ENCODE results near the gene RGMA. TPM values are rescaled to one million over a fixed set of nuclear protein-coding genes. Genes with fewer than 3 reads are reported as not detected.
"Not testable (repeated sequence)": the region's sequence is repeated elsewhere in the genome, so short reads cannot be mapped to it uniquely, and the experiment has no call there.

Gene RGMA
- total RNA-seq, 2 donors from 2014 or later, result 22.1 to 55.7 TPM

- Histone ChIP-seq H3K4me1 (ENCODE audit: control insufficient read depth in 1 of 2, low read depth in 2 of 2) (peaks cover 32 to 90% of the 10 kb centered on the region in 2 donors), H3K36me3 (peaks cover 4% of the 10 kb centered on the region), H3K4me3 (no peak overlapping the region), H3K9me3 (no peaks in the 10 kb centered on the region), H3K27me3 (replicated peaks; ENCODE audit: insufficient read depth) (no peaks in the 10 kb centered on the region), H3K27ac (peak overlapping the region; percentile 47 to 81)
- no peak for ATAC-seq (ENCODE audit: insufficient number of reproducible peaks, low FRiP score, low read depth)
- TF ChIP-seq CTCF (IDR thresholded peaks at IDR 0.05), result no peak
- no peak for DNase-seq (ENCODE audit: low spot score)
Observed at GRCh38 chr15:93066224-93066681, 22.8 kb downstream of the RGMA start.

GRCh38 chr15:93065641-93066045, 23.4 kb downstream of the RGMA start:
- TF ChIP-seq CTCF (IDR thresholded peaks at IDR 0.05), result no peak
- Histone ChIP-seq H3K9me3 (no peaks in the 10 kb centered on the region), H3K4me3 (no peak overlapping the region), H3K4me1 (ENCODE audit: control insufficient read depth in 1 of 2, low read depth in 2 of 2) (peaks cover 37 to 90% of the 10 kb centered on the region in 2 donors), H3K27me3 (replicated peaks; ENCODE audit: insufficient read depth) (no peaks in the 10 kb centered on the region), H3K36me3 (peaks cover 4% of the 10 kb centered on the region), H3K27ac (no peak overlapping the region)
- no peak for DNase-seq (ENCODE audit: low spot score)
- ATAC-seq (ENCODE audit: insufficient number of reproducible peaks, low FRiP score, low read depth), result no peak

- DNase-seq (ENCODE audit: low spot score) (no peak), ATAC-seq (ENCODE audit: insufficient number of reproducible peaks, low FRiP score, low read depth) (no peak)
- H3K4me3 ChIP-seq, result no peak overlapping the region
- peak overlapping the region; percentile 52 to 71 for H3K27ac ChIP-seq
- peaks cover 44 to 88% of the 10 kb centered on the region in 2 donors for H3K4me1 ChIP-seq (ENCODE audit: control insufficient read depth in 1 of 2, low read depth in 2 of 2)
- H3K36me3 ChIP-seq, result peaks cover 4% of the 10 kb centered on the region
- no peaks in the 10 kb centered on the region for H3K9me3 ChIP-seq
- TF ChIP-seq CTCF (IDR thresholded peaks at IDR 0.05), result no peak
- H3K27me3 ChIP-seq (replicated peaks; ENCODE audit: insufficient read depth), result no peaks in the 10 kb centered on the region
Observed at GRCh38 chr15:93063796-93064690, 25.0 kb downstream of the RGMA start.

- H3K27ac ChIP-seq, result peak overlapping the region; percentile 52 to 71
- DNase-seq (ENCODE audit: low spot score), result no peak
- H3K36me3 ChIP-seq, result peaks cover 6% of the 10 kb centered on the region
- H3K9me3 ChIP-seq, result no peaks in the 10 kb centered on the region
- no peak for TF ChIP-seq CTCF (IDR thresholded peaks at IDR 0.05)
- no peaks in the 10 kb centered on the region for H3K27me3 ChIP-seq (replicated peaks; ENCODE audit: insufficient read depth)
- no peak for ATAC-seq (ENCODE audit: insufficient number of reproducible peaks, low FRiP score, low read depth)
- peak overlapping the region; percentile 21 for H3K4me3 ChIP-seq
- H3K4me1 ChIP-seq (ENCODE audit: control insufficient read depth in 1 of 2, low read depth in 2 of 2), result peaks cover 43 to 82% of the 10 kb centered on the region in 2 donors
Observed at GRCh38 chr15:93063262-93063671, 25.7 kb downstream of the RGMA start.

- H3K36me3 ChIP-seq; H3K27me3 ChIP-seq (replicated peaks; ENCODE audit: insufficient read depth); H3K9me3 ChIP-seq; ATAC-seq (ENCODE audit: insufficient number of reproducible peaks, low FRiP score, low read depth); DNase-seq (ENCODE audit: low spot score): not testable (repeated sequence)
- H3K4me3 ChIP-seq, result peak overlapping the region; percentile 53
- H3K4me1 ChIP-seq (ENCODE audit: control insufficient read depth in 1 of 2, low read depth in 2 of 2), result peaks cover 40 to 78% of the 10 kb centered on the region in 2 donors
- H3K27ac ChIP-seq, result peak overlapping the region in 1 of 2 donors; percentile 71
Observed at GRCh38 chr15:93062628-93063261, 26.3 kb downstream of the RGMA start.

Measured in thoracic aorta (tissue), 2 donors.